ENCODE results near the gene GRIP2.

- TF ChIP-seq, protein P1, sequence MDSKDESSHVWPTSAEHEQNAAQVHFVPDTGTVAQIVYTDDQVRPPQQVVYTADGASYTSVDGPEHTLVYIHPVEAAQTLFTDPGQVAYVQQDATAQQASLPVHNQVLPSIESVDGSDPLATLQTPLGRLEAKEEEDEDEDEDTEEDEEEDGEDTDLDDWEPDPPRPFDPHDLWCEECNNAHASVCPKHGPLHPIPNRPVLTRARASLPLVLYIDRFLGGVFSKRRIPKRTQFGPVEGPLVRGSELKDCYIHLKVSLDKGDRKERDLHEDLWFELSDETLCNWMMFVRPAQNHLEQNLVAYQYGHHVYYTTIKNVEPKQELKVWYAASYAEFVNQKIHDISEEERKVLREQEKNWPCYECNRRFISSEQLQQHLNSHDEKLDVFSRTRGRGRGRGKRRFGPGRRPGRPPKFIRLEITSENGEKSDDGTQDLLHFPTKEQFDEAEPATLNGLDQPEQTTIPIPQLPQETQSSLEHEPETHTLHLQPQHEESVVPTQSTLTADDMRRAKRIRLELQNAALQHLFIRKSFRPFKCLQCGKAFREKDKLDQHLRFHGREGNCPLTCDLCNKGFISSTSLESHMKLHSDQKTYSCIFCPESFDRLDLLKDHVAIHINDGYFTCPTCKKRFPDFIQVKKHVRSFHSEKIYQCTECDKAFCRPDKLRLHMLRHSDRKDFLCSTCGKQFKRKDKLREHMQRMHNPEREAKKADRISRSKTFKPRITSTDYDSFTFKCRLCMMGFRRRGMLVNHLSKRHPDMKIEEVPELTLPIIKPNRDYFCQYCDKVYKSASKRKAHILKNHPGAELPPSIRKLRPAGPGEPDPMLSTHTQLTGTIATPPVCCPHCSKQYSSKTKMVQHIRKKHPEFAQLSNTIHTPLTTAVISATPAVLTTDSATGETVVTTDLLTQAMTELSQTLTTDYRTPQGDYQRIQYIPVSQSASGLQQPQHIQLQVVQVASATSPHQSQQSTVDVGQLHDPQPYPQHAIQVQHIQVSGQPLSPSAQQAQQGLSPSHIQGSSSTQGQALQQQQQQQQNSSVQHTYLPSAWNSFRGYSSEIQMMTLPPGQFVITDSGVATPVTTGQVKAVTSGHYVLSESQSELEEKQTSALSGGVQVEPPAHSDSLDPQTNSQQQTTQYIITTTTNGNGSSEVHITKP (IDR thresholded peaks at IDR 0.05; ENCODE audit: partially characterized antibody), result no peak
- TF ChIP-seq STAT6 (CRISPR knock-in tag; IDR thresholded peaks at IDR 0.05) (no peak), MBD2 (IDR thresholded peaks at IDR 0.05; ENCODE audit: borderline replicate concordance, low read depth) (no peak), MAFK (IDR thresholded peaks at IDR 0.05; ENCODE audit: low read length) (no peak), RAD21 (CRISPR knock-in tag; conservative IDR thresholded peaks at IDR 0.05 in 1 of 2, IDR thresholded peaks at IDR 0.05 in 1 of 2) (no peak), HCFC1 (IDR thresholded peaks at IDR 0.05; ENCODE audit: low read depth, low read length) (no peak), KDM5B (IDR thresholded peaks at IDR 0.05; ENCODE audit: insufficient replicate concordance, low read depth, low read length) (no peak), U2AF1 (optimal IDR thresholded peaks at IDR 0.05; ENCODE audit: low read depth, low read length) (no peak)
Observed at GRCh38 chr3:14502472-14502871, 37.7 kb downstream of the GRIP2 start.

Data from K562 (cell line).